Activated CD4-positive, alpha-beta T cell treated with anti-CD3 and anti-CD28 coated beads, Interleukin-2, amount 50 U/mL, for 48 hours (primary cell): ENCODE results near the gene C16orf89.
"Not testable (repeated sequence)": the region's sequence is repeated elsewhere in the genome, so short reads cannot be mapped to it uniquely, and the experiment has no call there.

Experiments used
- DNase-seq, 2 experiments: peaks; one replicate each; pipeline ENCODE4 v3.0.0-alpha.2; 2020

Gene C16orf89

DNA sequence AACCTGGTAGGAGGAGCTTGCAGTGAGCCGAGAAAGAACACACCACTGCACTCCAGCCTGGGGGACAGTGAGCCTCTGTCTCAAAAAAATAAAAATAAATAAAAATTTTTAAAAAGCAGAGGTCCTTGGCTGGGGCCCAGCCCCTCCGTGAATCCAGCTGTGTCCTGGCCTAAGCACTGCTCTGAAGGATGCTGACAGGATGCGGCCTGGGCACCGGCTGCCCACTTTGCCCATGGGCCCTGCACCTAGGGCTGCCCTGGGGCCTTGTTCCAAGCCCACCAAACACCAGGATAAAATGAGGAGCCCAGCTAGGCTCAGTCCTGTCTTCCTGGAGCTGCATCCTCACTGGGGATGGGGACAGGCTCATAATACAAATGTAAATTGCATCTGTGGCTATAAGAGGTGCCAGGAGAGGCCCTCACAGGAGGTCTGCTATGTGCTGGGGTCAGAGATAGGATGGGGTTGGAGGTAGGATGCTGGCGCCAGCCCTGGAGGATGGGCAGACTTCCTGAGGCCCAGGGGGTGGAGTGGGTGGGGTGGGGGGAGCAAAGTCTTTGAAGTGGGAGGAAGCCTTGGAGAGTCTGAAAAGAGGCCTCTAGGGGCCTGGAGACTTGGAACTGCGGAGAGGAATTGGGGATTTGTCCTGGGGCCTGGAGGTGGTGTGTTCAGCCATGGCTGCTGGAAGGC is 6.2 kb downstream of the C16orf89 start:
- no peak for DNase-seq

DNA sequence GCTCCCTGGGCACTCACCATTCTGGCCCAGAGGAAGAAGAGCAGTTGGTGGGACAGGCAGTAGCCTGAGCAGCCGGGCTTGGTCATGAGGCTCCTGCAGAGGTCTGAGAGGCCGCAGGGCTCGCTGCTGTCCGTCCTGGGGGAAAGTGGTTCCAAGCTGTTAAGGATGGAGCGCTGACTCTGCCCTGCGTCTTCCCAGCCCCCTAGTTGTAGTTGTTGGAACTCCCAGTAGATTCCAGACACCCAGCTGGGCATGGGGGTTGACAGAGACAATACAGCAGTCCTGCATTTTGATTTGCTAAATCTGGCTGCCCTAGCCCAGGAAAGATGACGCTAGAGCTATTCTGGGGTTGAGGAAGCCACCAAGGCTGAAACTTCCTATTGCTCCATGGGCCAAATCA is 7.3 kb downstream of the C16orf89 start:
- no peak for DNase-seq

DNA sequence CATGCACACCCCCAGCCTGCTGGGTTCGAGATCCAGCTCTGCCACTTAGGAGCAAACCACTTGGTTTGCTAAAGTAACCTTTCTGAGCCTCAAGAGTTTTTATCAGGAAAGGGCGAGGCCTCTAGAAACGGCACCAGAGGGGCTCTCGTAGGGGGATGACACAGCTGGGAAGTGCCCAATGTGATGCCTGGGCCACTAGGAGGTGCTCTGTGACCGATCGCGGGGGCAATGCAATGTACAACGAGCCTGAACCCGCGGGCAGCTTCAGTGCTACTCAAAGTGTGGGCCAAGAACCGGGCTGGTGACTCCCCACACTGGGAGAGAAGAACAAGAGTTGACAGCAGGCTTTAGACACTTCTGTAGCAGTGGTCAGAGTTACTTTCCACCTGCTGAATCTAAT is 9.4 kb downstream of the C16orf89 start:
- DNase-seq, result peak; percentile 52 to 58

DNA sequence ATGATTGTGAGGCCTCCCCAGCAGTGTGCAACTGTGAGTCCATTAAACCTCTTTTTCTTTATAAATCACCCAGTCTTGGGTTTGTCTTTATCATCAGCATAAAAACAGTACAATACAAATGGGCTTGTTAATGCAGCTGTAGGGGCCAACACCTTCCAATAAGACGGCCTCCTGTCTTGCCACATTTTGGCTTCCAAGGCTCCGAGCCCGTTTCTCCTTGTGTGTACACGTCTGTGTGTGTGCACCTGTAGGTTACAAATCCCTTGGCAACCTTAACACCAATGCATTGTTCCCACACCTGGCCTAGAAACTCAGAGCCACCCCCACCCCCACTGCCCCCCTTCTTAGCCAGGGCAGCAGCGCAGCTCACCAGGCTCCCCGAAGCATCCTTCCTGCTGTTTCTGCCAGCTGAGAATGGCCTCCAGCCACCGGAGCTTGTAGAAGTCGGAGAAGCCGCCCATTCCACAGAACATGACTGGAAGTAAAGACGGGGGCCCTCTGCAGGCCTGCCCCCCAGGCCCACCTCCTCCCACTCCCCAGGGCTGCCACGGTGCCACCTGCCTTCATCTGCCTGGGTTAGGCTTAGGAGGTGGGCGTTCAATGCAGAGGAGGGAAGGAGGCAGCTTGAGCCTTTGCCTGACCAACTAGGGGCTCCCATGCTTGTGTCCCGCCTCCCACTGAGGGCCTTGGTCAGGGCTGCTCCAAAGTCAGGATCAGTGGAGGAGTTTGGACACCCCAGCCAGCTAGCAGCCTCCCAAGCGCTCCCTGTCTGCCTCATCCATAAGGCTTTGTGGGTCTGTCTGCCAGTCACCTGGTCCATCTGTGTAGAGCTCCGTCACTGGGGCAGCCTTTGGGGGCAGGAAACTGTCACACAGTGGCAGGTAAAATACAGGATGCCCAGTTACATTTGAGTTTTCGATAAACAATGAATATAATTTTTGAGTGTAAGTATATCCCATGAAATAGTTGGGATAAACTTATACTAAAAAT is 10.6 kb downstream of the C16orf89 start:
- DNase-seq, result no peak

DNA sequence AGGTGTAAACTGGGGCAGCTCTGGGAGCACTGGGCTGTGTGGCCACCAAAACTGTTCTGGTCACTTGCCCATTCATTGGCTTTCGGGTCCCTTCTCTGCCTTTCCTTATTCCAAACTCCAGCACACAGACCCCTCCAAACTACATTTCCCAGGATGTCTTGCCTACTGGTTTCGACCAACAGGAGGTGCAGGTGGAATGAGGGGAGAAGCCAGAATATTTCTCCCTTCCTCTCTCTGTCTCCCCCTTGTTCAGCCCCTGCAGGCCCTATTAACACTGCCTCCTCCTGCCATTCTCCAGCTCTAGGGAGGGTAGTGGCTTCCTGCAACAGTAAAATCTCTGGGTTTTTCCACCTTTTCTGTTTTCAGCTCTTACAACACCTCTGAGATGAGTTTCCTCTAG is 18.8 kb downstream of the C16orf89 start:
- DNase-seq, result no peak

DNA sequence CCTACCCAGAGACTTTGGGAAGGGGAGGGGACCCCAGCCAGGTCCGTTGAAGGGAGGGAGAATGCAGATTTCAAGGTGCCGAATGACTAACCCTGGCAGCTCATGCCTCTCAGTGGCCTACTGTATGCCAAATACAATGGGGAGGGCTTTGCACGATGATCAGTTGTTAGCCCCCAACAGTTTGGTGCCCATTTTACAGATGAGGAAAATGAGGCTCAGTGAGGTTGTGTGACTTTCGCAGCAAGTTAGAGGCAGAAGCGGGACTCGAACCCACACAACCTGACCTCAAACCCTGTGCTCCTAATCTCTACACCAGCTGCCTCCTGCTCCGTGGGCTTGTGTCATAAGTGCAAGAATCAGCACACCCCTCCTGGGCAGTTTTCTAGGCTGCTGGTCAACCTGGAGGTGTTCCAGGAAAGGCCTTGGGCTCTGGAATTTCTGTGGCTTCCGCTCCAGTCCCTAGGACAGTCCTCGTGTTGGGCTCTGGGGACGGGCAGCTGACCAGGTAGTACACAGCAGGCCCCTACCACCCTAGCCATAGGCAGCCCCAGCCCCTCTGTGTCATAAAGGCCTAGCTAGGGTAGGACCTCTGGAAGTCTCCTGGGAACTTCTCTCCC is 20.1 kb downstream of the C16orf89 start:
- DNase-seq, result no peak

DNA sequence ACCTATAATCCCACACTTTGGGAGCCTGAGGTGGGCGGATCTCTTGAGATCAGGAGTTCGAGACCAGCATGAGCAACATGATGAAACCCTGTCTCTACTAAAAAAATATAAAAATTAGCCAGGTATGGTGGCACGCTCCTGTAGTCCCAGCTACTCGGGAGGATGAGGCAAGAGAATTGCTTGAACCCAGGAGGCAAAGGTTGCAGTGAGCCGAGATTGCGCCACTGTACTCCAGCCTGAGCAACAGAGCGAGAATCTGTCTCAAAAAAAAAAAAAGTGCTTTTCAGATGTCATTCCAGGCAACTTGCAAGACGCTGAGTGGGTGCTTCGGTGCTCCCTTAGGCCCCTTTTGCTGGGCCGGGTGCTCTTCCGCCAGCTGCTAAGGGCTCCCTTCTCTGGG is 21.2 kb downstream of the C16orf89 start:
- DNase-seq, result not testable (repeated sequence)

DNA sequence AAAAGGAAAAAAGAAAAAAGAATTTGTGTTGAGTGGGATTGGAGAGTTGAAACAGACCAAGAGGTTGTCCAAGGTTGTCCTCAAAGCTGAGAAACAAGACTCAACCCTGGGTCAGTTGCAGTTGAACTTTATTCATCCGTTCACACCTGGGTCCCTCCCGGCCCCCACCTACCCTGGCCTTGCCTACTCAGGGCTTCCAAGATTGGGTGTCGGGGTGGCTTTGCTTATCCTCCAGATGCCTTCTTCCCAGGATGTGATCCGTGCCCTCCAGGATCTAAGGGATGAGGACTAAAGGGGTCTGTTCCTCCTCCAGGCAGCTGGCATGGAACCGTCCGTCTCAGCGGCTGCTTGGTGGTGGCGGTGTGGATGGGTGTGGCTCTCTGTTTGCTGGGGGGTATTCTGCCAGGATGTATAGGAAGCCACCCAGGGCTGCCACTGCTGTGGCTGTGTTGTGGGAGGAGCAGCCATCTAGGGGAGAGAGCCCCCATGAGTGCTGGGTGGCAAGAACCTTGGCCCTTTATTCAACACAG is 21.7 kb downstream of the C16orf89 start:
- DNase-seq, result no peak

DNA sequence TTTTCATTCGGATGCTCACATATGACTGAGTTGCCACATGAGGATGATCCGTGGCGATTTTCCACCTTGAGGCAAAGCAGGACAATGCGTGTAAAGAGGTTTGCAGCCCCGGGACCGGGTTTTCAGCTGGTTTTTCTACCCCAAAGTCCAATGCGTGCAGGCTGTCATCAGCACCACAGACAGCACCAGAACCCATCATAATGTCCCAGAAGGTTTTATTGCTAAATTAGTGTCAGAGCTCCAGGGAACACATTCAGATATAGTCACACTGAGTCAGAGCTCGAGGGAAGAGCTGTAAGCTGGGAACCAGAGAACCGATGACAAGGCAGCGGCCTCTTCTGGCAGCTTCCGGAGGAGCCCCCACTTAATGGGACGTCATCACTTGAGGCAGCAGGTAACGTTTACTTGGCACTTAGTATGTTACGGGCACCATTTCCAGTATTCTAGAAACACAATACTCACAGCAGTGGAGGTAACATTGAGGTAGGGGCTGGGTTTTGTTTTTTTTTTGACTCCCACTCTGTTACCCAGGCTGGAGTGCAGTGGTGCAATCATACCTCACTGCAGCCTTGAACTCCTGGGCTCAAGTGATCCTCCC is 23.1 kb downstream of the C16orf89 start:
- DNase-seq, result no peak

DNA sequence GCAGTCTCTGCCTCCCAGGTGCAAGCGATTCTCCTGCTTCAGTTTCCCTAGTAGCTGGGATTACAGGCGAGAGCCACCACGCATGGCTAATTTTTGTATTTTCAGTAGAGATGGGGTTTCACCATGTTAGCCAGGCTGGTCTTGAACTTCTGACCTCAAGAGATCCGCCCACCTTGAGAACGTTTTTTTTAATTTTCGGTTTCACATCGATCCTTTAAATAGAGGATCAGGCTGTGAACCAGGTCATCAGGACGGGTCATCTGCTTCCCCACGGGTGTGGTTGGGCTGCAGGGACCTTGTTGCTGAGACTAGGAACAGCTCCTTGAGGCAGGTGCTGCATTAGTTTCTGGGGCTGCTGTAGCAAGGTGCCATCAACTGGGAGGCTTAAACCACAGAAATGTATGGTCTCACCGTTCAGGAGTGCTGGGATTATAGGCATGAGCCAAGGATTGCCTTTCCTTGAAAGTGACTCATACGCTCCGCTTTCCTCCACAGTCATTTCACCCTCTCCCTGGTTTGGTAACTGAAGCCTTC is 24.1 kb downstream of the C16orf89 start:
- no peak for DNase-seq

DNA sequence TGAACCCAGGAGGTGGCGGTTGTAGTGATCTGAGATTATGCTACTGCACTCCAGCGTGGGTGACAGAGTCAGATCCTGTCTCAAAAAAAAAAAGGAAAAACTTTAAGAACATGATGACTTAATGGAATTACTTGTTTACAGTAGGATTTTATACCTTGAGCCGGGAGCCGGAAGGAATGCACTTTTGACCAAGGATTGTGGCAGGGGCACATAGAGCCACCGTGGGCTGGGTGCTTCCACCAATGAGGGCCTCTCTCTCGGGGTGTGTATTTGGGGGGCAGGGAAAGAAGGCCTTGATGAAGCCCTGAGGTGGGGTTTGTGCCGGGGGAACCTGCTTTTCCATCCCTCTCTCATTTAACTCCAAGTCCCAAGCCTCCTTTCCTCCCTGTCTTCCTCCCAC is 25.3 kb downstream of the C16orf89 start:
- no peak for DNase-seq

DNA sequence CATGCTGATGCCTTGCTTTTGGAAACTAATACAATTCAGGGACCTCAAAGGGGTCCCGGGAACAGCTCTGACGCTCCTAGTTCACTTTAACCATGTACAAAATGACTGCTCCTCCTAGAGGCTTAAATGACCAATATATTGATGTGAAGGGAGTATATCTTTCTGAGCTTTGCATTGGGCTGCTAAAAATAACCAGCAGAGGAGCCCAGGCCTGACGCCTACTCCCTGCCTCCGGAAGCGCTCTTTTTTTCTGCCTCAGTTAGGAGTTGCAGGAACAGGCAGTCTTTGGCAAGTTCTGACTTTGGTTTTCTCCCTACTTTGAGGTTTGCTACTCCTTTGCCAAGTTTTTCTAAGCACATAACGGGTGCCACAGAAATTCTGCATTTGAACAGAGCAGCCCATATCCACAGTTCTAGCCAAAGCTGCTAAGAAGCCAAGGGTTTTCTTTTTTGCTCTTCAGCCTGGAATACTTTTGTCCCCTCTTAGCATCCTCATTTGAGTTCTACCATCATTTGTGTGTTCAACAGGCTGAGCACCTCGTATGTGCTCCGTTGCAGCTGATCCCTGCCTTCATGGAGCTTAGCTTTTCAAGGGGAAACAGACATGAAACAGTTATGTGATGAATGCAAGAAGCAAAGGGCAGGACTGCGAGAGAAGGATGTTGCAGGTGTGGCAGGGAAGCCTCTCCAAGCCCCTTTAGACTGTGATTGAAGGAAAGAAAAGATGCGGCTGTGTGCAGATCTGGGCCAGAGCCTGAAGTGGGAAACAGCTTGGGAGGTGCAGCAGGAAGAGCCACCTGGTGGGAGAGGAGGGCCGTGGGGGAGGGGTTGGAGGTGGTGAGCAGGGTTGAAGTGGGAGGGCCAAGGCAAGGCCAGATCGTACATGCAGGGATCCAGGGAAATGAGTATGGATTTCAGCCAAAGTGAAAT is 29.3 kb downstream of the C16orf89 start:
- DNase-seq, result no peak

DNA sequence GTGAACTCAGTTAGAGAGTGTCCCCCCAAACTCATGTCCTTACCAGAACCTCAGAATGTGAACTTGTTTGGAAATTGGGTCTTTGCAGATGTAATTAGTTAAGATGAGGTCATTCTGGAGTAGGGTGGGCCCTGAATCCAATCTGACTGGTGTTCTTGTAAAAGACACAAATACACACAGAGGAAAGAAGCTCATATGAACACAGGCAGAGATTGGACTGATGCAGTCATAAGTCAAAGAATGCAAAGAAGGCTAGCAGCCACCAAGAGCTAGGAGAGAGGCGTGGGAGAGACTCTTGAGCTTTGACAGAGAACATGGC is 29.9 kb downstream of the C16orf89 start:
- DNase-seq, result no peak

DNA sequence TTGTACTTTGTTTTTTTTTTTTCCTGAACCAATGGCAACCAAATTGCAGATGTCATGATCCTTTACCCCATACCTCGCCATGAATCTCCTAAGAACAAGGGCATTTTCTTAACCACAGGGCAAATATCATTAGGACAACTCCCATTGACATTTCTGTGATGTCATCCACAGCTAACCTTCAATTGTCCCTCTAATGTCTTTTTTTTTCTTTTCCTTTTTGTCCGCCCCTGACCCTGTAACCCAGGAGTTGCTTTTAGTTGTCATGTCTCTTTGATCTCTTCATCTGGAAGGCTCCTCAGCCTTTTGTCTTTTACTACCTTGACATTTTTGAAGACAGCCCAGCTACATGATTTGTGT is 31.6 kb downstream of the C16orf89 start:
- DNase-seq, result no peak

DNA sequence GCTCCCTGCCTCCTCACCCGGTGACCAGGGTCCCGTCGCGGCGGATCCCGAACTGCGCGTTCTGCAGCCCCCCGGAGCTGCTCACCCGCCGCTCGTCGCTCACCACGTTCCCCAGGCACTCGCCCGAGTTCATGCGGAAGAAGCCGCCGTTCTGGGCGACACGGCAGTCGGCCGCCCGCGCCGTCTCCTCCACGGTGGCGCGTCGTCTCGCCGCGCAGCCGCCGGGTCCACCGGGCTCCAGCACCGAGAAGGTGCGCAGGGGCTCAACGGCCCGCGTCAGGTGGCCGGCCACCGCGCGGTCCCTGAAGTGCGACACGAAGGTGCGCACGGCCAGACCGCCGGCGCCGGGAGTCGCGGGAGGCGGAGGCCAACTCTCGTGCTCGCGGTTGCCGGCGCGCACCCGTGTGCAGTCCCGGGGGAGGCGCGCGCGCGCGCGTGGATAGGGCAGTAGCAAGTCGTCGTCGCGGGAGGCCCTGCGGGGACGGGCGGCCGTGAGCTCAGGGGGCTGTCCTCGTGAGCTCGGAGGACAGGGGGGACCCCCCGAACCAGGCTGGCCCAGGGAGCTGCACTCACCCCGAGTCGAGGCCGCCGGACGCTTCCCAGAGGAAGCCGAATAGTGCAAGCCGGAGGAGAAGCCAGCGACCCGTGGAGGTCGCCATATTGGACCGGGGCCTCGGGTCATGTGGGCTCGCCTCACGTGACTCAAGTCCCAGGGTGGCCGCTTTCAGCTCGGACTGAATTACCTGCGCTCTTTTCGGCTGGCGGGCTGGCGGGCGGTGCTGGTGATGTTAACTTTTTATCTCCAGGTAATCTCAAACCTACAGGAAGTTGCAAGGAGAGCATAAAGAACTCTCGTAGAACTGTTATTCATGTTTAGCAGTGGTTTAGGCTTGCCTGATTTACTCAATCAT is 32.2 kb downstream of the C16orf89 start, which contains the start of gene NAGPA:
Gene NAGPA, minus strand, starts transcription at position 680 of the 911 bp plus-strand sequence. Its CDS starts 21 bp downstream, at position 659.
- peak; percentile 83 to 87 for DNase-seq

DNA sequence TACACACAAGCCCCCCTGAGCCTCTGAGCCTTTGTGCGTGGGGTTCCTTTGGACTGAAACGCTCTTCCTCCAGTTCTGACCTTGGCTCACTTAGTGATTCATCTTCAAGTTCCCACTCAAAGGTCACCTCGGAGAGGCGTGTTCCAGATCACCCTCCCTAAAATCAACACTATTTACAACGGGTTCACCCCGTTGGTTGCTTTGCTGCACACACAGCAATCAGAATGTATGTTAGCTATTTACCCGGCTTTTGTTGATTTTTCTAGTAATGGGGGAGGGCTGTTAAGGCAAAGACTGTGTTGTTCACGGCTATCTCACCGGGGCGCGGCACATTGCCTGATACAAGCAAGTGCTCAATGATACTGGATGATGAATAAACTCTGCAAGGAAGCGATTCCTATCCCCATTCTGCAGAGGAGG is 33.0 kb downstream of the C16orf89 start:
- no peak for DNase-seq

DNA sequence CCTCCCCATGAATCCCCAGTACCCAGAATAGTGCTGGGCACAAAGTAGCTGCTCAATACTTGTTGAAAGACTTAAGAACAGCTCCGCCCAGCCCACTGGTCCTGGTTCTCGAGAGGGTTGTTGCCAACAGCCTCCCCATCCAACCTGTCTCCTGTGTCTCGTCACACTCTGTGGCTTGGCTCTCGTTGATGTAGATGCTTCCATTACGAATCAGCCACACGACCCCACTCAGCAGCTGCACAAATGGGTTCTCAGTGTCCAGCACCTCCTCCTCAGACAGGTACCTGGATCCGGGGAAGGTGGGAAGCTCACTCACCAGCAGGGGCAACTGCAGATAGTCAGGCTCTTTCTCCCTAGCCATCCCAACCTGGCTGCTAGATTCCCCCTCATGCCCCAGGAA is 34.2 kb downstream of the C16orf89 start:
- no peak for DNase-seq

DNA sequence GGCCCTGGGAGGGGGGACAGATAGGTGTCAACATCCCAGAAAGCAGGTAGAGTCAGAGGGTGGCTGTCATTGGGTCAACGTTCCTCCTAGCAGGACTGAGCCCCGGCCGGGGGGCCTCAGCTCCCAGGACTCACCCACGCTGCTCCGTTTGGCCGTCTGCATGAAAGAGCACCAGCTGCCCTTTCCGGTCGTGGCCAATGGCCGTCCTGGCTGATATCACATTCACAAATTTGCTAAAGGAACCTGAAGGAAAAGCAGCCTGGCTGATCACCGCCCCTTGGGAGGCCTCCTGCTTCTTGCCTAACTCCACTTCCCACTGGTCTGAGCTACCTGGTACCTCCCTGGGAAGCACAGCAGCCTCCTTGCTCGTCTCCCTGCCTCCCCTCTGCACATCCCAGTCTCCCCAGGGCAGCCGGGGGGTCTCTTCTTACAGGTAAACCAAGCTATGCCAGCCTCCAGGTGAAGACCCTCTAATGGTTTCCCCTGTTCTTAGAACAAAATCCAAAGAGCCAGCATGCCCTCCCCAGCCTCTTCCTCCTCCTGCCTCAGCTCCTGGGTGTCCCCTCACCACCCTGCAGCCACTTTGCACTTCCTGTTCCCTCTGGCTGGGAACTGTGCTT is 35.4 kb downstream of the C16orf89 start:
- no peak for DNase-seq

DNA sequence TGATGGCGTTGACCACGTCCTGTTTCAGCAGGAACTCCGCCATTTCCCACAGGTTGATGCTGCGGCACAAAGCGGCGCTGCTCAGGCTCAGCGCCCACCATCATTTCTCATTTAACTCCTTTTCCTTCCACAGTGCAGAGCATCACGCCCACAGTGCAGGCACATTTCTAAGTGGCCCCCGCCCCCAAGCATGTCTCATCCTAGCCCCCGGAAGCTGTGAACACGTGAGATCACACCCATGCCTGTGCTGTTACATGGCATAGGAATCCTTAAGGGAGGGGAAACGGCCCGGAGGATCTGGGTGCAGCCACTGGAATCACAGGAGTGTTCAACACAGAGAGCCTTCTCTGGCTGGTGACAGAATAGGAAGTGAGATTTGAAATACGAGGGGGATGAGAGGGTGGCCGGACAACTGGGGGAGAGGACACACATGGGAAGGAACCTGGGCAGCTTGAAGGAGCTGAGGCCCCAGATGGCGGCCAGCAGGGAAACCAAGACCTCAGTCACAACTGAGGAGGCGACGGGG is 36.7 kb downstream of the C16orf89 start:
- DNase-seq, result no peak
